Activated CD8-positive, alpha-beta memory T cell treated with anti-CD3 and anti-CD28 coated beads, Interleukin-2, amount 50 U/mL, for 24 hours (primary cell): ENCODE results near the gene GNAI3.
A peak's percentile ranks its signal among the peaks of the same experiment; 100 is the strongest.

Experiments
- DNase-seq: peaks from one replicate; pipeline ENCODE4 v3.0.0-alpha.2; 2020; ENCODE audit errors: extremely low read depth

Gene GNAI3

GRCh38 chr1:109598156-109598555 lies 49.7 kb downstream of the GNAI3 start:
- DNase-seq = no peak

- DNase-seq = no peak
These were observed 50.2 kb downstream of the GNAI3 start for GRCh38 chr1:109598655-109599054.

GRCh38 chr1:109603229-109603628 lies 54.8 kb downstream of the GNAI3 start:
- no peak for DNase-seq

GRCh38 chr1:109605381-109605780 lies 57.0 kb downstream of the GNAI3 start:
- DNase-seq = no peak

GRCh38 chr1:109609881-109610280 lies 61.5 kb downstream of the GNAI3 start:
- no peak for DNase-seq

GRCh38 chr1:109610609-109611307 lies 62.3 kb downstream of the GNAI3 start:
- no peak for DNase-seq

- DNase-seq = no peak
These were observed 63.0 kb downstream of the GNAI3 start for GRCh38 chr1:109611308-109611990.

- DNase-seq = no peak
These were observed 65.1 kb downstream of the GNAI3 start for GRCh38 chr1:109613361-109614147.

- DNase-seq = no peak
These were observed 67.5 kb downstream of the GNAI3 start for GRCh38 chr1:109615879-109616278.

- no peak for DNase-seq
These were observed 68.0 kb downstream of the GNAI3 start for GRCh38 chr1:109616391-109616790.

- no peak for DNase-seq
These were observed 68.9 kb downstream of the GNAI3 start for GRCh38 chr1:109617291-109617801.

GRCh38 chr1:109618661-109619575 lies 70.5 kb downstream of the GNAI3 start:
- no peak for DNase-seq

- no peak for DNase-seq
These were observed 71.4 kb downstream of the GNAI3 start, which contains the start of the genes AMPD2 and GNAT2 for GRCh38 chr1:109619576-109620400. AMPD2 (plus strand) TSS chr1:109619837; CDS start chr1:109621176, 1,339 bp downstream. GNAT2 (minus strand) TSS chr1:109619616; CDS start chr1:109612870, 6,746 bp downstream.

GRCh38 chr1:109620401-109620791 lies 72.0 kb downstream of the GNAI3 start:
- no peak for DNase-seq

- DNase-seq = peak; percentile 95
These were observed 72.4 kb downstream of the GNAI3 start for GRCh38 chr1:109620841-109621286.

- no peak for DNase-seq
These were observed 73.1 kb downstream of the GNAI3 start for GRCh38 chr1:109621379-109622136.

- DNase-seq = no peak
These were observed 73.9 kb downstream of the GNAI3 start for GRCh38 chr1:109622137-109622892.

- DNase-seq = no peak
These were observed 74.5 kb downstream of the GNAI3 start for GRCh38 chr1:109622895-109623294.
